ENCODE data around the gene RASA2. TPM values are rescaled to one million over a fixed set of nuclear protein-coding genes. Genes with fewer than 3 reads are reported as not detected.

Gene RASA2
- total RNA-seq, 1 donor from 2014 or later = 7.7 TPM

DNA sequence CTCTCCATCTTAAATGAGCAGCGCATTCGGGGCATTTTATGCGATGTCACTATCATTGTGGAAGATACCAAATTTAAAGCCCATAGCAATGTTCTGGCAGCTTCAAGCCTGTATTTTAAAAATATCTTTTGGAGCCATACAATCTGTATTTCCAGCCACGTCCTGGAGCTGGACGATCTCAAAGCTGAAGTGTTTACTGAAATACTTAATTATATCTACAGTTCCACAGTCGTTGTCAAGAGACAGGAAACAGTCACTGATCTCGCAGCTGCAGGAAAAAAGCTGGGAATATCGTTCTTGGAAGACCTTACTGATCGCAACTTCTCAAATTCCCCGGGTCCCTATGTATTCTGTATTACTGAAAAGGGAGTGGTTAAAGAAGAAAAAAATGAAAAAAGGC lies 44.4 kb upstream of the RASA2 start:
- H3K4me3 ChIP-seq = peak overlapping the region in 1 of 2 donors; percentile 38
- intact Hi-C loops (cut with DNase I) = loop anchor here (2.0 kb wide), 1 partner anchor 74 kb away; the partner anchor contains the start of gene ZBTB38
- TF ChIP-seq, protein P1, sequence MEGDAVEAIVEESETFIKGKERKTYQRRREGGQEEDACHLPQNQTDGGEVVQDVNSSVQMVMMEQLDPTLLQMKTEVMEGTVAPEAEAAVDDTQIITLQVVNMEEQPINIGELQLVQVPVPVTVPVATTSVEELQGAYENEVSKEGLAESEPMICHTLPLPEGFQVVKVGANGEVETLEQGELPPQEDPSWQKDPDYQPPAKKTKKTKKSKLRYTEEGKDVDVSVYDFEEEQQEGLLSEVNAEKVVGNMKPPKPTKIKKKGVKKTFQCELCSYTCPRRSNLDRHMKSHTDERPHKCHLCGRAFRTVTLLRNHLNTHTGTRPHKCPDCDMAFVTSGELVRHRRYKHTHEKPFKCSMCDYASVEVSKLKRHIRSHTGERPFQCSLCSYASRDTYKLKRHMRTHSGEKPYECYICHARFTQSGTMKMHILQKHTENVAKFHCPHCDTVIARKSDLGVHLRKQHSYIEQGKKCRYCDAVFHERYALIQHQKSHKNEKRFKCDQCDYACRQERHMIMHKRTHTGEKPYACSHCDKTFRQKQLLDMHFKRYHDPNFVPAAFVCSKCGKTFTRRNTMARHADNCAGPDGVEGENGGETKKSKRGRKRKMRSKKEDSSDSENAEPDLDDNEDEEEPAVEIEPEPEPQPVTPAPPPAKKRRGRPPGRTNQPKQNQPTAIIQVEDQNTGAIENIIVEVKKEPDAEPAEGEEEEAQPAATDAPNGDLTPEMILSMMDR (IDR thresholded peaks at IDR 0.05) = no peak
- no peaks in the 10 kb centered on the region for H3K9me3 ChIP-seq
- H3K36me3 ChIP-seq = peaks cover 24 to 47% of the 10 kb centered on the region in 2 donors
- peak overlapping the region; percentile 72 to 80 for H3K27ac ChIP-seq
- no peaks in the 10 kb centered on the region for H3K27me3 ChIP-seq
- DNase-seq (ENCODE audit: low spot score in 2 of 2) = no peak
- H3K4me1 ChIP-seq = peaks cover 0 to 21% of the 10 kb centered on the region in 2 donors

DNA sequence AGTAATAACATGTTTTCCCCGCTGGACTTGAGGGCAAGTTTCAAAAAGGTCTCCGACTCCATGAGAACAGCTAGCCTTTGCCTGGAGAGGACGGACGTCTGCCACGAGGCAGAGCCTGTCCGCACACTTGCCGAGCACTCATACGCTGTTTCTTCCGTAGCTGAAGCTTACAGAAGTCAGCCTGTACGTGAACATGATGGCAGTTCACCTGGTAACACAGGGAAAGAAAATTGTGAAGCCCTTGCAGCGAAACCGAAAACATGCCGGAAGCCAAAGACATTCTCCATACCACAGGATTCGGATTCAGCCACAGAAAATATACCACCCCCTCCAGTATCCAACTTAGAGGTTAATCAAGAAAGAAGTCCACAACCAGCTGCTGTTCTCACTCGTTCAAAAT lies 43.9 kb upstream of the RASA2 start:
- no peaks in the 10 kb centered on the region for H3K27me3 ChIP-seq
- TF ChIP-seq, protein P1 (IDR thresholded peaks at IDR 0.05) = no peak
- intact Hi-C loops (cut with DNase I) = loop anchor here (2.0 kb wide), 1 partner anchor 74 kb away; the partner anchor contains the start of gene ZBTB38
- H3K36me3 ChIP-seq = peaks cover 24 to 47% of the 10 kb centered on the region in 2 donors
- DNase-seq (ENCODE audit: low spot score in 2 of 2) = no peak
- no peaks in the 10 kb centered on the region for H3K9me3 ChIP-seq
- peaks cover 0 to 21% of the 10 kb centered on the region in 2 donors for H3K4me1 ChIP-seq
- H3K4me3 ChIP-seq = peak overlapping the region in 1 of 2 donors; percentile 38
- peak overlapping the region; percentile 72 to 80 for H3K27ac ChIP-seq

DNA sequence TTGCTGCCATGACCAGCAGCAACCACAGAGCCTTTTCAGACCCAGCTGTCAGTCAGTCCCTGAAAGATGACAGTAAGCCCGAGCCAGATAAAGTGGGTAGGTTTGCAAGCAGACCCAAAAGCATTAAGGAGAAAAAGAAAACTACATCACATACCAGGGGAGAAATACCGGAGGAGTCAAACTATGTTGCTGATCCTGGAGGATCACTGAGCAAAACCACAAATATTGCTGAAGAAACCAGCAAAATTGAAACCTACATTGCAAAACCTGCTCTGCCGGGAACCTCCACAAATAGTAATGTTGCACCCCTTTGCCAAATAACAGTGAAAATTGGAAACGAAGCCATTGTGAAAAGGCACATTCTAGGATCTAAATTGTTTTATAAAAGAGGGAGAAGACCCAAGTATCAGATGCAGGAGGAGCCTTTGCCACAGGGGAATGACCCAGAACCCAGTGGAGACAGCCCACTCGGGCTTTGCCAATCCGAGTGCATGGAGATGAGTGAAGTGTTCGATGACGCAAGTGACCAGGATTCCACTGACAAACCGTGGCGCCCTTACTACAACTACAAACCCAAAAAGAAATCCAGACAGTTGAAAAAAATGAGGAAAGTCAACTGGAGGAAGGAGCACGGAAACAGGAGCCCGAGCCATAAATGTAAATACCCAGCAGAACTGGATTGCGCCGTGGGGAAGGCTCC lies 42.1 kb upstream of the RASA2 start:
- no peak overlapping the region for H3K4me3 ChIP-seq
- peak overlapping the region in 1 of 2 donors; percentile 8 for H3K27ac ChIP-seq
- intact Hi-C loops (cut with DNase I) = no loop called here
- TF ChIP-seq, protein P1 (IDR thresholded peaks at IDR 0.05) = no peak
- no peak for DNase-seq (ENCODE audit: low spot score in 2 of 2)
- peaks cover 0 to 28% of the 10 kb centered on the region in 2 donors for H3K4me1 ChIP-seq
- H3K27me3 ChIP-seq = no peaks in the 10 kb centered on the region
- no peaks in the 10 kb centered on the region for H3K9me3 ChIP-seq
- H3K36me3 ChIP-seq = peaks cover 21 to 35% of the 10 kb centered on the region in 2 donors

DNA sequence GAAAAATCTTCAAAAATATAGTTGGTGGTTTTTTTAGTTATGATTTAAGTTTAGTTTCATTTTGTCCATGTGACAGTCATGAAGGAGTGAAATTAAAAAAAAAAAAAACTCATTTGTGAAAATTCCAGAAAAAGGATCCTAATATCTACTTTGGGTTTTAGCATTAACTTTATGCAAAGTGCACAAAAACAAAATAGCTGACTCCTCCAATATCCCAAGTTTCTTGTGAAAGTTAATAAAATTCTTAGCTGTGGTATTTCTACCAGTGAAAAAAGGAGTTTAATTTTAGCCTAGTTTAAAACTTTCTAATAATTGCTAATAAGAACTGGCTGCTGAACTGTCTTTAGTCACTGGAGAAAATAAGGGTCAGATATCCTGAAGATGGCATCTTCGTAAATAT lies 40.8 kb upstream of the RASA2 start:
- H3K36me3 ChIP-seq = peaks cover 21 to 35% of the 10 kb centered on the region in 2 donors
- no peaks in the 10 kb centered on the region for H3K27me3 ChIP-seq
- H3K4me1 ChIP-seq = peaks cover 0 to 31% of the 10 kb centered on the region in 2 donors
- TF ChIP-seq, protein P1 (IDR thresholded peaks at IDR 0.05) = no peak
- H3K27ac ChIP-seq = no peak overlapping the region
- DNase-seq (ENCODE audit: low spot score in 2 of 2) = no peak
- no peaks in the 10 kb centered on the region for H3K9me3 ChIP-seq
- intact Hi-C loops (cut with DNase I) = no loop called here
- H3K4me3 ChIP-seq = no peak overlapping the region

DNA sequence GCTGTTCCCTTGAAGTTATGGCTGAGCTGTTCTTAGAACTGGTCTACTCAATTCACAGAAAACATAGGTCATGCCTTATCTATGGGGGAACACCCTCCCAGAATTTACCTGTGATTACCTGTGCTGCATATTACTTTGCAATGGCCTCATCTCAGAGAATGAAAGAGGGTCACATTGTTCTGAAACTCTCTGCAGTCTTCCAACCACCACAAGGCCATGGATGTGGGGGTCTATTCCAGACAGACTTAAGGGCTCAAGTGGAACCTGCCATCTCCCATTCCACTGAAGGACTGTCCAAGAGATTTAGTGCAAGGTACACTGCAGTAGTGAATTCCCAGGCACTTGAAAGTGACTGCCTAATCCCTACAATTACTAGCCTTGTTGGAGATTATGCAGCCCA lies 40.1 kb upstream of the RASA2 start:
- Histone ChIP-seq H3K4me3 (no peak overlapping the region), H3K4me1 (peaks cover 0 to 29% of the 10 kb centered on the region in 2 donors), H3K36me3 (peaks cover 21 to 35% of the 10 kb centered on the region in 2 donors), H3K27ac (peak overlapping the region in 1 of 2 donors; percentile 1), H3K9me3 (no peaks in the 10 kb centered on the region), H3K27me3 (no peaks in the 10 kb centered on the region)
- TF ChIP-seq, protein P1 (IDR thresholded peaks at IDR 0.05) = no peak
- intact Hi-C loops (cut with DNase I) = no loop called here
- DNase-seq (ENCODE audit: low spot score in 2 of 2) = no peak

All from ascending aorta (tissue), 2 donors.